ENCODE measurements around the gene VAMP4. TPM values are rescaled to one million over a fixed set of nuclear protein-coding genes. Genes with fewer than 3 reads are reported as not detected.
"Not testable (repeated sequence)": the region's sequence is repeated elsewhere in the genome, so short reads cannot be mapped to it uniquely, and the experiment has no call there.

Gene VAMP4
- total and polyA plus RNA-seq, 2 donors (not counting 3 experiments of a cell fraction or from before 2014, with no cell fraction given) = 2.1 to 10.4 TPM

GRCh38 chr1:171699531-171699930, 42.3 kb downstream of the VAMP4 start:
- CTCF ChIA-PET = interaction anchor here (1.1 kb wide), 1 partner anchor 13 kb away, joined by 3 read pairs; no protein-coding TSS in a partner anchor
- intact Hi-C loops (cut with micrococcal nuclease) = no loop called here
- POLR2A ChIA-PET = no interaction called here
- Histone ChIP-seq H3K4me1 (ENCODE audit: control insufficient read depth, extremely low read depth, insufficient read depth, low read length) (no peaks in the 10 kb centered on the region), H3K79me2 (ENCODE audit: control insufficient read depth, insufficient read depth, low read length) (no peaks in the 10 kb centered on the region), H2AFZ (ENCODE audit: low read depth, low read length) (no peak overlapping the region), H3K9me3 (replicated peaks; ENCODE audit: control insufficient read depth, insufficient read depth, low read length) (no peaks in the 10 kb centered on the region), H3K9ac (replicated peaks; ENCODE audit: extremely low read depth, insufficient read depth, low read length) (no peak overlapping the region), H3K27me3 (ENCODE audit: control insufficient read depth in 2 of 2, insufficient read depth in 2 of 2, low read length in 2 of 2) (no peaks in the 10 kb centered on the region), H3K27ac (ENCODE audit: insufficient read depth, low read depth, low read length) (no peak overlapping the region), H3K4me3 (replicated peaks in 1 of 3; ENCODE audit: insufficient read depth in 1 of 3, low read depth in 1 of 3, low read length in 3 of 3) (no peak overlapping the region), H3K36me3 (ENCODE audit: control insufficient read depth in 2 of 2, extremely low read depth in 1 of 2, insufficient read depth in 2 of 2, low read length in 2 of 2) (no peaks in the 10 kb centered on the region), H4K20me1 (replicated peaks; ENCODE audit: control insufficient read depth, extremely low read depth, insufficient read depth, low read length) (no peaks in the 10 kb centered on the region), H3K4me2 (ENCODE audit: insufficient read depth, low read length) (no peak overlapping the region), H3K9me1 (replicated peaks; ENCODE audit: control insufficient read depth, extremely low read depth, insufficient read depth, low read length) (no peaks in the 10 kb centered on the region)
- dilution Hi-C loops (cut with MboI; ENCODE audit: extremely low pct_ligation_motif_present, low sequenced_read_pairs) = no loop called here
- DNase-seq (ENCODE audit: low read depth, low spot score) = no peak
- no TSS peak for BruUV-seq (replicated peaks)
- FAIRE-seq = no peak
- TF ChIP-seq MAX (IDR thresholded peaks at IDR 0.05; ENCODE audit: insufficient read depth, insufficient read length) = no peak
- TF ChIP-seq, protein P1, sequence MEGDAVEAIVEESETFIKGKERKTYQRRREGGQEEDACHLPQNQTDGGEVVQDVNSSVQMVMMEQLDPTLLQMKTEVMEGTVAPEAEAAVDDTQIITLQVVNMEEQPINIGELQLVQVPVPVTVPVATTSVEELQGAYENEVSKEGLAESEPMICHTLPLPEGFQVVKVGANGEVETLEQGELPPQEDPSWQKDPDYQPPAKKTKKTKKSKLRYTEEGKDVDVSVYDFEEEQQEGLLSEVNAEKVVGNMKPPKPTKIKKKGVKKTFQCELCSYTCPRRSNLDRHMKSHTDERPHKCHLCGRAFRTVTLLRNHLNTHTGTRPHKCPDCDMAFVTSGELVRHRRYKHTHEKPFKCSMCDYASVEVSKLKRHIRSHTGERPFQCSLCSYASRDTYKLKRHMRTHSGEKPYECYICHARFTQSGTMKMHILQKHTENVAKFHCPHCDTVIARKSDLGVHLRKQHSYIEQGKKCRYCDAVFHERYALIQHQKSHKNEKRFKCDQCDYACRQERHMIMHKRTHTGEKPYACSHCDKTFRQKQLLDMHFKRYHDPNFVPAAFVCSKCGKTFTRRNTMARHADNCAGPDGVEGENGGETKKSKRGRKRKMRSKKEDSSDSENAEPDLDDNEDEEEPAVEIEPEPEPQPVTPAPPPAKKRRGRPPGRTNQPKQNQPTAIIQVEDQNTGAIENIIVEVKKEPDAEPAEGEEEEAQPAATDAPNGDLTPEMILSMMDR (IDR thresholded peaks at IDR 0.05; ENCODE audit: extremely low read depth in 1 of 2, insufficient read depth in 1 of 2, low read depth in 1 of 2, low read length in 2 of 2) = no peak
- no peak for TF ChIP-seq GATA2 (IDR thresholded peaks at IDR 0.05; ENCODE audit: insufficient read depth, insufficient read length, low read depth, low read length)
- TF ChIP-seq MYC (IDR thresholded peaks at IDR 0.05; ENCODE audit: low read depth, low read length) = no peak

DNA sequence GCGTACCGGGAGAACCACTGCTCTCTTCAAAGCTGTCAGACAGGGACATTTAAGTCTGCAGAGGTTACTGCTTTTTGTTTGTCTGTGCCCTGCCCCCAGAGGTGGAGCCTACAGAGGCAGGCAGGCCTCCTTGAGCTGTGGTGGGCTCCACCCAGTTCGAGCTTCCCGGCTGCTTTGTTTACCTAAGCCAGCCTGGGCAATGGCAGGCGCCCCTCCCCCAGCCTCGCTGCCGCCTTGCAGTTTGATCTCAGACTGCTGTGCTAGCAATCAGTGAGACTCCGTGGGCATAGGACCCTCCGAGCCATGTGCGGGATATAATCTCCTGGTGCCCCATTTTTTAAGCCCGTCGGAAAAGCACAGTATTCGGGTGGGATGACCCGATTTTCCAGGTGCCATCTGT, 46.1 kb downstream of the VAMP4 start:
- DNase-seq (ENCODE audit: low read depth, low spot score); BruUV-seq (replicated peaks); H3K4me1 ChIP-seq (ENCODE audit: control insufficient read depth, extremely low read depth, insufficient read depth, low read length); H3K9me3 ChIP-seq (replicated peaks; ENCODE audit: control insufficient read depth, insufficient read depth, low read length); H3K9me1 ChIP-seq (replicated peaks; ENCODE audit: control insufficient read depth, extremely low read depth, insufficient read depth, low read length); H3K36me3 ChIP-seq (ENCODE audit: control insufficient read depth in 2 of 2, extremely low read depth in 1 of 2, insufficient read depth in 2 of 2, low read length in 2 of 2); H3K9ac ChIP-seq (replicated peaks; ENCODE audit: extremely low read depth, insufficient read depth, low read length); POLR2A ChIA-PET; H3K4me2 ChIP-seq (ENCODE audit: insufficient read depth, low read length); CTCF ChIA-PET; intact Hi-C loops (cut with micrococcal nuclease); H3K4me3 ChIP-seq (replicated peaks in 1 of 3; ENCODE audit: insufficient read depth in 1 of 3, low read depth in 1 of 3, low read length in 3 of 3); FAIRE-seq; dilution Hi-C loops (cut with MboI; ENCODE audit: extremely low pct_ligation_motif_present, low sequenced_read_pairs); H4K20me1 ChIP-seq (replicated peaks; ENCODE audit: control insufficient read depth, extremely low read depth, insufficient read depth, low read length); H3K27ac ChIP-seq (ENCODE audit: insufficient read depth, low read depth, low read length); H2AFZ ChIP-seq (ENCODE audit: low read depth, low read length); H3K27me3 ChIP-seq (ENCODE audit: control insufficient read depth in 2 of 2, insufficient read depth in 2 of 2, low read length in 2 of 2); H3K79me2 ChIP-seq (ENCODE audit: control insufficient read depth, insufficient read depth, low read length): not testable (repeated sequence)

GRCh38 chr1:171693541-171693940, 48.3 kb downstream of the VAMP4 start:
- H3K27me3 ChIP-seq (ENCODE audit: control insufficient read depth in 2 of 2, insufficient read depth in 2 of 2, low read length in 2 of 2); POLR2A ChIA-PET; H3K4me3 ChIP-seq (replicated peaks in 1 of 3; ENCODE audit: insufficient read depth in 1 of 3, low read depth in 1 of 3, low read length in 3 of 3); H2AFZ ChIP-seq (ENCODE audit: low read depth, low read length); BruUV-seq (replicated peaks); DNase-seq (ENCODE audit: low read depth, low spot score); H3K79me2 ChIP-seq (ENCODE audit: control insufficient read depth, insufficient read depth, low read length); H3K9ac ChIP-seq (replicated peaks; ENCODE audit: extremely low read depth, insufficient read depth, low read length); H3K36me3 ChIP-seq (ENCODE audit: control insufficient read depth in 2 of 2, extremely low read depth in 1 of 2, insufficient read depth in 2 of 2, low read length in 2 of 2); H3K9me1 ChIP-seq (replicated peaks; ENCODE audit: control insufficient read depth, extremely low read depth, insufficient read depth, low read length); H4K20me1 ChIP-seq (replicated peaks; ENCODE audit: control insufficient read depth, extremely low read depth, insufficient read depth, low read length); H3K4me1 ChIP-seq (ENCODE audit: control insufficient read depth, extremely low read depth, insufficient read depth, low read length); H3K9me3 ChIP-seq (replicated peaks; ENCODE audit: control insufficient read depth, insufficient read depth, low read length); H3K27ac ChIP-seq (ENCODE audit: insufficient read depth, low read depth, low read length); FAIRE-seq; CTCF ChIA-PET; dilution Hi-C loops (cut with MboI; ENCODE audit: extremely low pct_ligation_motif_present, low sequenced_read_pairs); intact Hi-C loops (cut with micrococcal nuclease); H3K4me2 ChIP-seq (ENCODE audit: insufficient read depth, low read length): not testable (repeated sequence)
